HEK293 (cell line): ENCODE measurements around the gene SCUBE1.

Source experiments
- ZBTB7A ChIP-seq: fragments of 450-650 bp; formaldehyde crosslinking; IDR thresholded peaks from 2 replicates; pipeline ENCODE4 v1.5.1; 2016; ENCODE audit warnings: low read depth, missing biosample characterization, missing genetic modification characterization
- ZEB2 ChIP-seq: fragments of 450-650 bp; formaldehyde crosslinking; IDR thresholded peaks from 2 replicates; pipeline ENCODE4 v1.5.1; 2016; ENCODE audit warnings: missing biosample characterization, missing genetic modification characterization
- ZNF248 ChIP-seq: fragments of 450-650 bp; formaldehyde crosslinking; IDR thresholded peaks from 2 replicates; pipeline ENCODE4 v1.5.1; 2017; ENCODE audit warnings: missing biosample characterization, missing genetic modification characterization
- ZNF311 ChIP-seq: fragments of 450-650 bp; formaldehyde crosslinking; IDR thresholded peaks from 2 replicates; pipeline ENCODE4 v1.5.1; 2017; ENCODE audit warnings: missing biosample characterization, missing genetic modification characterization, borderline replicate concordance
- ZNF529 ChIP-seq: fragments of 450-650 bp; formaldehyde crosslinking; IDR thresholded peaks from 2 replicates; pipeline ENCODE4 v1.5.1; 2017; ENCODE audit warnings: missing genetic modification characterization, missing biosample characterization; ENCODE audit not compliant: insufficient replicate concordance
- ZNF558 ChIP-seq: fragments of 450-650 bp; formaldehyde crosslinking; IDR thresholded peaks from 2 replicates; pipeline ENCODE4 v1.5.1; 2016; ENCODE audit warnings: missing biosample characterization, missing genetic modification characterization
- ZNF560 ChIP-seq: fragments of 450-650 bp; formaldehyde crosslinking; IDR thresholded peaks from 2 replicates; pipeline ENCODE4 v1.5.1; 2017; ENCODE audit warnings: missing biosample characterization, missing genetic modification characterization, borderline replicate concordance
- TF ChIP-seq, protein P1 (sequence below): fragments of 450-650 bp; formaldehyde crosslinking; IDR thresholded peaks from 2 replicates; pipeline ENCODE4 v1.5.1; 2016; ENCODE audit warnings: missing biosample characterization, missing genetic modification characterization
- TF ChIP-seq, protein P2 (sequence below): fragments of 450-650 bp; formaldehyde crosslinking; IDR thresholded peaks from 2 replicates; pipeline ENCODE4 v1.5.1; 2016; ENCODE audit warnings: missing biosample characterization, missing genetic modification characterization

DNA sequence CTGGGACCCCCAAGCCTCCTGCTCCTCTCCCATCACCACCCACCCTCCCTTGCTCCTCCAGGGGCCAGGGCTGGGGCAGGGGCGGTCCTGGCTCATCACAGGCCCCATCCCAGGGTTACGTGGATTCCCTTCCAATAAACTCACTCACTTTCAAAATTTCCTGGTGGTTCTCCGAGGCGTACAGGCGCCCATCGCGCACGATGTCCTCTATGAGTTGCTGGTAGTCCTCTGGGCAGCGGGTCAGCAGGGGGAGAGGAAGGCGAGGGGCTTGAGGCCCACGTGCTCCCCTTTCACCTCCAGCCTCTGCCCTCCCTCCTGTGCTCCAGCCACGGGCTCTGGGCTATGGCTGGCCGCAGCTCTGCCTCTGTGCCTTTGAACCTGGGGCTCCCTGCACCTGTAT, 135.8 kb downstream of the SCUBE1 start:
- TF ChIP-seq ZNF248 (tag by site-specific recombination) (no peak), ZBTB7A (tag by site-specific recombination) (no peak), ZEB2 (tag by site-specific recombination) (no peak), ZNF558 (no peak), ZNF529 (tag by site-specific recombination) (no peak), ZNF311 (tag by site-specific recombination) (no peak), ZNF560 (tag by site-specific recombination) (no peak)
- TF ChIP-seq, protein P1, sequence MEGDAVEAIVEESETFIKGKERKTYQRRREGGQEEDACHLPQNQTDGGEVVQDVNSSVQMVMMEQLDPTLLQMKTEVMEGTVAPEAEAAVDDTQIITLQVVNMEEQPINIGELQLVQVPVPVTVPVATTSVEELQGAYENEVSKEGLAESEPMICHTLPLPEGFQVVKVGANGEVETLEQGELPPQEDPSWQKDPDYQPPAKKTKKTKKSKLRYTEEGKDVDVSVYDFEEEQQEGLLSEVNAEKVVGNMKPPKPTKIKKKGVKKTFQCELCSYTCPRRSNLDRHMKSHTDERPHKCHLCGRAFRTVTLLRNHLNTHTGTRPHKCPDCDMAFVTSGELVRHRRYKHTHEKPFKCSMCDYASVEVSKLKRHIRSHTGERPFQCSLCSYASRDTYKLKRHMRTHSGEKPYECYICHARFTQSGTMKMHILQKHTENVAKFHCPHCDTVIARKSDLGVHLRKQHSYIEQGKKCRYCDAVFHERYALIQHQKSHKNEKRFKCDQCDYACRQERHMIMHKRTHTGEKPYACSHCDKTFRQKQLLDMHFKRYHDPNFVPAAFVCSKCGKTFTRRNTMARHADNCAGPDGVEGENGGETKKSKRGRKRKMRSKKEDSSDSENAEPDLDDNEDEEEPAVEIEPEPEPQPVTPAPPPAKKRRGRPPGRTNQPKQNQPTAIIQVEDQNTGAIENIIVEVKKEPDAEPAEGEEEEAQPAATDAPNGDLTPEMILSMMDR (tag by site-specific recombination): no peak
- TF ChIP-seq, protein P2, sequence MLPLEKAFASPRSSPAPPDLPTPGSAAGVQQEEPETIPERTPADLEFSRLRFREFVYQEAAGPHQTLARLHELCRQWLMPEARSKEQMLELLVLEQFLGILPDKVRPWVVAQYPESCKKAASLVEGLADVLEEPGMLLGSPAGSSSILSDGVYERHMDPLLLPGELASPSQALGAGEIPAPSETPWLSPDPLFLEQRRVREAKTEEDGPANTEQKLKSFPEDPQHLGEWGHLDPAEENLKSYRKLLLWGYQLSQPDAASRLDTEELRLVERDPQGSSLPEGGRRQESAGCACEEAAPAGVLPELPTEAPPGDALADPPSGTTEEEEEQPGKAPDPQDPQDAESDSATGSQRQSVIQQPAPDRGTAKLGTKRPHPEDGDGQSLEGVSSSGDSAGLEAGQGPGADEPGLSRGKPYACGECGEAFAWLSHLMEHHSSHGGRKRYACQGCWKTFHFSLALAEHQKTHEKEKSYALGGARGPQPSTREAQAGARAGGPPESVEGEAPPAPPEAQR (tag by site-specific recombination): no peak
